ENCODE data around the gene RNLS.
"Not testable (repeated sequence)": the region's sequence is repeated elsewhere in the genome, so short reads cannot be mapped to it uniquely, and the experiment has no call there.

RNLS gene

DNA sequence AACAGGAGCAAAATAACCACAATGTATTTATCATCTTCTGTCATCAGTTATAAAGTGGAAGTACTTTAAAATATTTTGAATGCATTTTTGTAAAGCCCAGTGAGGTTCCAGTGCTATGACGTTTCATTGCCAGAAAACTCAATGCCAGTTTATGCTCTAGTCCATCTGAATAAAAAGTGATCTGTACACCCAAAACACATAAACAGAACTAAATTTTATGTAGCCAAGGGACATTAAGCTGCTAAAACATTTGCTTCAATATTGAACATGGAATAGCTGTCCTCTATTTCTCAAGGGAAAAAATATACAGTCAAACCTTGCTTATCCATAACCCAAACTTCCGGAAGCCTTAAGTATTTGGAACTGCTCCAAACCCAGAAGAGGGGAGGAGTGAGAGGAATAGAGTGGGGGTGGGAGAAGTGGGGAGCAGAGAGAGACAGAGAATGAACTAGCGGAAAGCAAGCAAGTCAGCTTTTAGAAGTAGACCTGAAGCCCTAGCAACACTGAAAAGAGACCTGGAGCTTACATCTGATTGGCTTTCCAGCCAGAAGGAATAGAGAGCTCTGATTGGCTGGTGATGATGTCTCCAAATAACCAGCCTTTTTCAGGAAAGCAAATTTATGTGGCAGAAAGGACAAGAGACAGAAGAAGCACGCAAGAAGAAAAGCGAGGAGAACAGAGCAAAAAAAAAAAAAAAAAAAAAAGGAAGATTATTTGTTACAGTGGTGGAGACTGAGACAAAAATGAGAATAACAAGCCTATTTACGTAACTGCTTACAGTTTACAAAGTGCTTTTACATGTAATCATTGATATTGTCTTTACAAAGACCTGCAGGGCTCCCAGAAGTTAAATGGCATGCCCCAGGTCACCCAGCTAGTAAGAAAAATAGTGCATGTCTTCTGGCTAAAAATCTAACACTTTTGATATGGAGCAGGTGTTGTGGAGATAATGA, 196.0 kb downstream of the RNLS start:
- peak; percentile 44 for DNase-seq (ENCODE audit: low read depth)

DNA sequence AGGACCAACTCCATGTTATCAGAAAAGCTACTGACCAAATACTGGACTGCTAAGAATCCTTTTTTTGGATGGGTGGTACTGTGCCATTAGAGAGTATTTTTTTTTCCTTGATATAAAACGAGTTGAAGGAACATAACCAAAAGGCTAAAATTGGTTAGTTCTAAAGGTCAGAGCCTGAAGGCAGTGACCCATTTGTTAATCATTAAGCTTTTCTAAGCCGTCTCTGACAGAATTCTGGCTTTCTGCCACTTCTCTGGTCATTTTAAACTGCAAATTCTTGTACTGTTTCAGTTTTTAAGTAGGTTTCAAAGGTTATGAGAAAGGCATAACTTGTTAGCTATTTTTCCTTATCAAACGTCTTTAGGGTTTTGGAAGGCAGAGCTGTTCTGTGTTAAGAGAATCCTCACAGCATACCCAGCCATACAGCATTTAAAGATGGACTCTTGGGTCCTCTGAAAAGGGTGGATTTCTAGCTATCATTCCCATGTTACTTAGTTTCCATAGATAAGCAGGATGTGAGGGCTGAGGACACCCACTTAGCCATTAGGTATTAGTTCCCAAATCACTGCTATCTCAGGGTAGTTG, 196.8 kb downstream of the RNLS start:
- DNase-seq (ENCODE audit: low read depth), result no peak

DNA sequence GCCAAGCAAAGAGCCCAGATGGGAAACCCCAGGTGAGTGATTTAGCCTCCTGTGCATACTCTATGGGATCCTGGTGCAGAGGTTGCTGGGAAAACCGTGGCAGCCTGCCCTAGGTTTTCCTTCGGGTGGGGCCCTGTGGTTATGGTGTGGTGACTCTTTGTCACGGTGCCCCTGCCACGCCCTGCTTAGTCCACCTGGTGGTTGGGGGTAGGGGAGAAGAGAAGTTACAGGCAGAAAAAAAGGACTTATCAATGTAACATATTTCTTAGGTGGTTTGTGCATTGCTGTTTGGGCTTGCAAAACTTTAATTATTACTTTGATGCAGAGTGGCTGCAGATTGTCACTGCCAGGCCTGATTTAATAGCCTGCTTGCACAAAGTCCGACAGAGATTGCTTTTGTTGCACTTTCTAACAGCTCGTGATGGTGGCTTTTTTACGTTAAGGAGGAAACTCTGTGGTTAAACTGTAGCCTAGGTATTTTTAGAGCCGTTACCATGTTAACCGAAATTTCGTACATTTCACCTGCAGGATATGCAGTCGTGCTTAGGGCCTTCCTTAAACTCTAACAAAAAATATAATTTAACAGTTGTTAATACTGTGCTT, 197.4 kb downstream of the RNLS start:
- DNase-seq (ENCODE audit: low read depth), result no peak

DNA sequence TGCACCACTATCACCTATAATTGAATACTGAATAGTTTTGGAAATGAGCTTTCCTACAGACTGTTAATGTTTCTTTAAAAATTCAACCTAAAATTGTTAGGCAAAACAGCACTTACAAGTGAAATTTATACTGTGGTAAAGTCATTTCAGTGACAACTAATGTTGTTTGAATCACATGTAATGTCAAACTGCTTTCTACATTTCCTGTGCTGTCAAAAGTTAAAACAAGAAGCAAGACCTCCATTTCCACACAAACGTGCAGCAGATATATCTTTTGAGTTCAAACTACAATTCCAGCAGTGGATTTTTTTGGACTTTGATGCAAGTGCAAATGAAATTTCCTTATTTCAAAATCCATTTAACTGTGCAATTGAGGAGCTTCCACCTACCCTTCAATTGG, 199.8 kb downstream of the RNLS start:
- DNase-seq (ENCODE audit: low read depth), result no peak

DNA sequence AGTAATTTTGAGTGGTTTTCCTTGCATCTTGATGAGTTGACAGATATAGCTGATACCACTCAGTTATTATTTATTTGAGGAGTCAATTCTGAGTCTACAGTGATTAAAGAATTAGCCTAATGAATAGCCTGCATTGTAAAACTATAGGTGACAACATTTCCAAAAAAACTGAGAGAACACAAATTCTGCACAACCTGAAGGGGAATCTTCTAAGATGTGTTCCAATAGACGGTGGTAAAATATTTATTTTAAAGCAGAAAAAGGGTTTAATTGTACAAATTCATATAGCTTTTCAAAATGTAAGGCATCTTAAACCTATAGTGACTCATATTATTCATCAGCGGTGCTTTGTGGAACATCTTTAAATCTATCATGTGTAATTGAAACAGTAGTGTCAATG, 200.4 kb downstream of the RNLS start:
- no peak for DNase-seq (ENCODE audit: low read depth)

DNA sequence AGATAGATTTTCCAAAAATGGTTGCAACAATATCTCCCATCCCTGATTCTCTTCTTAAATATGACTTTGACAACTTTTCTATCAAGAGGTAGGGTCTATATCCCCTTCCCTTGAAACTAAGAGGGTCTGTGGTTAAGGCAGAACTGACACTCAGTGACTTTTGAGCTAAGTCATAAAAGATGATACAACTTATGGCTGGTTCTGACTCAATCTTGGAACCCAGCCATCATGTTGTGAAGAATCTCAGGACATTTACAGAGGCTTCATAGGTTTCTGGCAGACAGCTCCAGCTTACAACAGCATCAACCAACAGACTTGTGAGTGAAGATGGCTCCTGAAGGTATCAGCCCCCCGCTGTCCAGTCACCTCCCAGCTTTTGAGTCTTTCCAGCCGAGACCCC, 203.5 kb downstream of the RNLS start:
- DNase-seq (ENCODE audit: low read depth), result no peak

DNA sequence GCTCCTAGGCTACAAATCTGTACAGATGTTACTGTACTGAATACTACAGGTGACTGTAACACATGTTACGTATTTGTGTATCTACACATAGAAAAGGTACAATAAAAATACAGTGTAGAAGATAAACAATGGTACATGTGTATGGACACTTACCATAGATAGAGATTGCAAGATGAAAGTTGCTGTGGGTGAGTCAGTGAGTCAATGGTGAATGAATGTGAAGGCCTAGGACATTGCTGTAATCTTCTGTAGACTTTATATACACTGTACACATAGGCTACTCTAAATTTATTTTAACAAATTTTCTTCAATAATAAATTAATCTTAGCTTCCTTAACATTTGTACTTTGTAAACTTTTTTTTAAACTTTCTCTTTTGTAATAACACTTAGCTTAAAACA, 205.6 kb downstream of the RNLS start:
- no peak for DNase-seq (ENCODE audit: low read depth)

DNA sequence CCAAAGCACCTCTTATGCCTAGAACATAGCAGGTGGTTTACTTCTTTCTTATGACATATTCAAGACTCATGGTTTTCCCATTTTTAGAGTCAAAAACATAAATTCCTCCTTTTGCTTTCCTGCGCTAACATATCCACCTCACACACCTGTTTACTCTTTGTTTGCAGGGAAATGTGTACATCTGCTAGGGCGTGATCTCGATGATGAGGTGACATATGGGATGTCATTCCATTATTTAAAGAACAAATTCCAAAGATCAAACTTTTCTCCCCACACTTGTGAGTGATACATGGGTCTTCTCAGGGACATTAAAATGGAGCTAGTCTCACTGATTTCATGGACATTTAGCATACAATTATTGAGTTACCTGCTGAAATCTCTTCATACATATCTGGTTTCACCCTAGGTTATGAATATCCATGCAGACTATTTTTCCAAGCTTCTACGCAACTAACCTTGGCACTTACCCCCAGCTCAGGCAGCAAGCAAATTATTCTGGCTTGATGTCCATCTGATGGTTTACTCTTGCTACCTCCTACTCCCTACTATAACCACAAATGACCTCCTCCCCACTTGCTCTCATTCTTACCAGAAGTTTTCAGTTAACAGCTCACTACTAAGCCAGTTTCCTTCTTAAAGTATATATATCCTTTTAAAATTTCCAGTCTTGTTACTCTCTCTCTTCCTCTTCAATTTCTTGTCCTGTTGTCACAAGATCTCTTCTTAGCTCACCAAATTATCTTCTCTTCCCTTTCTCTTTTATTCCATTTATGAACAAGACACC, 208.5 kb downstream of the RNLS start:
- no peak for DNase-seq (ENCODE audit: low read depth)

DNA sequence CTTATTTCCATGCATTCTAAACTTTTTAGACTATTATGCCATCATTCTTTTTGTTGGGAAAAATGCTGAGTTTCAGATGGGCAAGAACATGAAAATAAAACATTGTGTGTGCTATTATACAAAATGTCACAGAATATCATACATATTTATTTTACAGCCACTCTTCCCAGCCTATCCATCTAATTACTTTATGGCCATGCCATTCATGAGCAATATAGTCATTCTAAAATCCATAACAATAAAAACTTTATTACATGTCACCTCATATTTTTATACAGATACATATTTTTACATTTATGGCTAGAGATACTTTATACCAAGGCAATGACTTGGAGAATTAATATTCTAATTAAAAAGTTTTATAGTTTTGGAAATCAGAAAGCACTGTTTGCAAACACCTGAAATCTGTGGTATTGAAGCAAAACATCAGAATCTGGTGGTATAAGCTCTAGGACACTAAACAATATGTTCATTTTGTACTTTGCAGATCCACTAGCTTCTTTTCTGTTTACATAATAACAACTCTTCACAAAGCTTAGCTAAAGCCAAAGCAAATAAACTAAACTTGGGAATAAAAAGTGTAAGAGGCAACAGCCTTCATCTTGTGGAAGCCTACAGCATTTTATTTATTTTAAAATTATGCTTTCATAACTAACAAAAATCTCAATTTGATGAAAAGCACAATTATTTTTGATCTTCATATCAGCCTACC, 210.1 kb downstream of the RNLS start:
- DNase-seq (ENCODE audit: low read depth), result no peak

DNA sequence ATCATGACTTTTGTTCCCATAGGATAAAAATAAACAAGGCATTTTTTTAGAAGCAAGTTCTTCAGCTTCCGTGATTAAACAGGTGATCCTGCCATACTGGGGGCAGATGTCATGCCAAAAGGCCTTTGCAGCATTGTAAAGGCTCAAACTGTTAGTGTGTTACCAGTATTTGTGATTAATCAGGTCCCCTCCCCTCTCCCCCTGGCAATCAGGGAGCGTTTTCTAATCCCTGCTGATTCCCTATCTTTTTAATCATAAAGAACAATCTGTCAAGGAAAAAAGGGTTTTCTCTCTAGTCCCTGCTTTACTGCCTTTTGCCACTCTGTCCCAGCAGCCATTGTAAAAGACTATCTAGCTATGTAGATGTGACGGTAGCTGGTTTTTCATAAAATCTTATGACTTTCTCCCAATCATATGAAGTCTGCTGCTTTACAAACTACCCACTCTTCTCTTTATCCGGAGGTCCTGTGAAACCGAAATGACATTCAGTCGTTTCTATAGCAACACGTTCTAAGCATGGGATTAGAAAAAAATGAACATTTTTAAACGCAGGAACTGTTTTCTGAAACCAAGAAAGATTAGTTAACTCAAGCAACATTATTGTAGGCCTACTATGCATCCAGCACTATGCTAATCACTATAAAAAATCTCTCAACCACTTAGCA, 210.9 kb downstream of the RNLS start:
- no peak for DNase-seq (ENCODE audit: low read depth)

DNA sequence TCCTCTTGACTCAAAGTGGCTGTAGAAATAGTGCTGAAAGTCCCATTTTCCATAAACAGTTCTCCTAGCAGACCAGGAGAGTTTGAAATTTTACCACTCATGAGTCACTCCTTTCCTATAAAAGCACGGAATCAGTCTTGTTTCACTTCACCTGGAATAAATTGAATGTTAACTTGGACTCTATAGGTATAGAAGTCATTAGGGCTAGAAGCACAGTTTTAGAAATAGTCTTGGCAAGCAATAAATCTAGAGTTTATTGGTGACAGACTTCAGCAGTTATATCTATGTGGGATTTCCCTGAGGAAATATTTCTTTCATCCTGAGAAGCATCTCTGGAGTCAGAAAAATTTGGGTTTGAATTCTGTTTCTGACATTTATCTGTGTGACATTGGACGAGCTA, 212.4 kb downstream of the RNLS start:
- DNase-seq (ENCODE audit: low read depth), result no peak

DNA sequence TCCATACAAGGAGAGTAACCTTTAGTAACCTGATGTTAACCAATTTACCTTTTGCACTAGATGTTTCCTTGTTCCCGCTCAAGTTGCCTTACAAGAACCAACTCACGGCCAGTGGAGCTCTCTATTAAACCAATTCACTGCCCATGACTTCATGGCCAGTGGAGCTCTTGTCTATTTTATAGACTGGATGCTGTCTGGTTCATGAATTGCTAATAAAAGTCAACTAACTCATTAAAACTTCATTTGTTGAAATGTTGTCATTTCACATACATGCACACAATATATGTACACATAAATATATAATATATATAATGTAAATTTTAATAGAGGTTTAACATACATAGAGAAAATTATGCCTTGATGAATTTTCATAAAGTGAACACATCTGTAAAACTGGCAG, 216.3 kb downstream of the RNLS start:
- DNase-seq (ENCODE audit: low read depth), result no peak

DNA sequence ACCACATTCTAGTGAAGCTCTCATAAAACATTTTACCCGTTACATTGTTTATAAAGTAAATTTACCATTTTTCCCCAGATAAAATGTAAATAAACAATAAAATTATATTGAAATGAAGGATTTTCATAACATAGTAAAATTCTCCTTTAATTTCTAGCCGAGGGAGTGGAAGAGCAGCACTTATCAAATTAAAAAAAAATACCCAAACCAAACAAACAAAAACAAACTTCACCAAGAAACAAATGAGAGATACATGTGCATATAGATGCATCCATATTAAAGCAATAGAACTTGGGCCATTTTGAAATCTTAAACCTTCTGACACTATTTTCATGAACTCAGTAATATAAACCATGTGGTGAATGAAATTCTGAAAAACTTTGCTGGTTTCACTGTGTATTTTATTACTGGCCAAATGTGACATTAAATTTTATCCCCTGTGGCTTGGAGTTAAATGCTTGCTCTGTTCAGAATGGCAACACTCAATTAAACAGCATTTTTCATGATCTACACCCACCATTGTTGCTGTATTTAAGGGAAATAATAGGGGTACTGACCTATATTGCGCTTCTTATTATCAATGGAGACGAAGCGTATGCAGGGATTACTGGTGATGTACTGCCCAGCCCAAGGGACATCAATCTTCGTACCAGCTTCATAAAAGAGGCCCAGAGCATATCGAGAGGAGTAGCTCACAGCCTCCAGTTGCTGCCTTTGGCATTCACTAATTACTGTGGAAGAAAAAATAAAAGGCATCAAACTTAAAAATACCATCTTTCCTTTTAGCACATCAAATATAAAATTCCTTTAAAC, 220.9 kb downstream of the RNLS start:
- DNase-seq (ENCODE audit: low read depth), result no peak

DNA sequence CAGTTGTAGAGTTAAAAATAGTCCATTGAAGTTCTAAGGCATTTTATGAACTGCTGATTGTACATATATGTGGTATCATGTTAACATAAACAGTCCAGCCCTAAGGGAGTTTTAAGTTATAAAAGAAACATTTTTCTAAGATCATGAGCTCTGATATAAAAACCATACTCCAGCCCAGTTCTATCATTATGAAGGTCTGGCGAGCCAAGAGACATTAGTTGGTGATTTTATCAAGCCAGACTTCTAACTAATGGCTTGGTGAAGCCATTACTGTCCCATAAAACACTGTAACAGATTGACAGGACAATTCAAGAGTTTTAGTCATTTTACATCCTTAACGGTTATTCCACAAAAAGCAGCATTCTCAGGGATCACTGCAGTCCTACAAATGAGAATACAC, 221.6 kb downstream of the RNLS start:
- no peak for DNase-seq (ENCODE audit: low read depth)

DNA sequence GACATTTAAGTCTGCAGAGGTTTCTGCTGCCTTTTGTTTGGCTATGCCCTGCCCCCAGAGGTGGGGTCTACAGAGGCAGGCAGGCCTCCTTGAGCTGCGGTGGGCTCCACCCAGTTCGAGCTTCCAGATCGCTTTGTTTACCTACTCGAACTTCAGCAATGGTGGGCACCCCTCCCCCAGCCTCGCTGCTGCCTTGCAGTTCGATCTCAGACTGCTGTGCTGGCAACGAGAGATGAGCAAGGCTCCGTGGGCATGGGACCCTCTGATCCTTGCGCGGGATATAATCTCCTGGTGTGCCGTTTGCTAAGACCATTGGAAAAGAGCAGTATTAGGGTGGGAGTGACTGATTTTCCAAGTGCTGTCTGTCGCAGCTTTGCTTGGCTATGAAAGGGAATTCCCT, 227.4 kb downstream of the RNLS start:
- not testable (repeated sequence) for DNase-seq (ENCODE audit: low read depth)

DNA sequence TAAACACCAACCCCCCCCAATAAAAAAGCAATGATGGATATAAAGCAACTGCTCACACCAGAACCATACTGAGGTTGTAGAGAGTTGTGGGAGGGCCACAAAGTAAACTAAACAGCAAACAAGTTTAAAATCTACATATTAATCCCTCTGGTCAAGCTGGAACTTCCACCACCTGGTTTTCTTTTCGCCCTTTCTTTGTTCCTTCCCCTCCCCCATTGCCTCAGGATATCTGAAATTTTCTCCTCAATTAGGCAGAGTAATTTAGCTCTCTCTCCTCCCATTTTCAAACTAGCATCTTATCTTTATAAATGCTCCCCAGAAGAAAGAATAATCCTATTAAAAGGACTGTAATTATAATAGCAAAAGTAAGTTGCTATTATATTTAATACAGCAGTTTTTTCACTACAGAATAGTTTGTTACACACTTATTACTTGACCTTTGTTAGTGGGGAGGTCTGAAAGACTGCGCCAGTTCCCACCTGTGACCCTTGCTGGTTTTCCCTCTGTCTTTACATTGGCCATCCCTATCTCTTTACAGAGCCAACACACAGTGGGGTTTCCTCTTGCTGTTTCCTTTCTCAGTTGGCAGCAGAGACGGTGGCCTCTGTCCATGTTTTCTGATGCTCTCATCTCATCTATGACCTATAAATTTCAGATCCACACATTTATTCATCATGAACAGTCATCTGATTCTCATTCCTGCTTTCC, 235.4 kb downstream of the RNLS start:
- DNase-seq (ENCODE audit: low read depth), result no peak

DNA sequence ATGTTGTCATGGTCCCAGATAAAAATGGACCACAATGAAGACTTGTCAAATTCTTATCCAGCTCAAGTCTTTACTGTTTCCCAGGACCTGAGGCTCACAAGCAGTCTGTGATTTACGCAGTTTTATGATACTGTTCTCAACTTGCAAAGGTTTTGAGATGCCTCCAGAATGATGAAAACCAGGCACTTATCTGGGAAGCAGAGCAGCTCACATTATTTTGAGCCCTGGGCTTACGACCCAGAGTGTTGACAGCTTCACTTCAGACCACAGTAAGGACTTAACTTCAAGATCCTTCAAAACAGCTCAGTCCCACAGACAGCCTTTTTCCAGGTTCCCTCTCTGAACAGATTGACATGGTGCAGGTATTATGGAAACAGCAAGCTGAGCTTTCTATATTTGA, 236.1 kb downstream of the RNLS start:
- no peak for DNase-seq (ENCODE audit: low read depth)

DNA sequence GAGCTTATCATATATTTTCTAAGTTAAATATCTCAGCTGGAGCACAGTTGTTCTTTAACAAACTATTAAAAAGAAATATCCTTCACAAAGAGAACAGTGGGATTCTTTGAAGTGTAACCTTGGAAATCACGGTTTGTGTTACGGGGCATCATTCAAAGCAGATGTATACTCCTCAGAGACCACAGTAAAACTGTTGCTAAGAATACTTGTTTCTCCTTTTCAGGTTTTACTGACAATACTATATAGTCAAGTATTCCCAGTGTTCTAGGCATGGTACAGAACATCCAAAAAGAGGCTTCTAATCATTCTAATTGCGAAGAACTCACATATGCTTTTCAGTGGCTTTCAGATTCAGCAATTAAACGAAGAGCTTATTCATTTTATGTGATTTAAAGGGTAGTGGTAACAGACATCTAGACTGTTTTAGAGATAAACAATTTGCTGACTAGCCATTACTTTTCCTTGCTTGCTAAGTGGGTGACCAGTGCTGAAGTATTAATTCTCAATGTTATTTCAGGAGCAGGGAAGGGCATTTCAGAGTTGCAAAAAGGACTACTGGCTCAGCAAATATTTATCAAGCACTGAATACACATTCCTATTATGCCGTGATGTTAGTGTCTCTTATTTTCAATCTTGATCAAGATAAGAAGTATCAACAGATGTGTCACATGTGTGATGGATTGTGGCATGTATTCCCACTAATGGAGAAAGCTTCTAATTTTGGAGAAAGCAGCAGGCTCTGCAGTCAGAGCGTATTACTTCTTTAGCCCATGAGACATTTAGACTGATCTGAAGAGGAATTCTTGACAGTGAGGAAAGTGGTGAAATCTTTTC, 236.8 kb downstream of the RNLS start:
- DNase-seq (ENCODE audit: low read depth), result no peak

All from GM04503 (cell line).